ENCODE results near the gene HSPA12A.

HSPA12A gene

GRCh38 chr10:116663342-116663741, 79.0 kb downstream of the HSPA12A start:
- DNase-seq: no peak

GRCh38 chr10:116660860-116661259, 81.5 kb downstream of the HSPA12A start:
- DNase-seq: no peak

- DNase-seq: no peak
These were observed 83.2 kb downstream of the HSPA12A start for GRCh38 chr10:116659049-116659670.

GRCh38 chr10:116657863-116658551, 84.4 kb downstream of the HSPA12A start:
- DNase-seq: no peak

GRCh38 chr10:116656044-116656443, 86.3 kb downstream of the HSPA12A start:
- DNase-seq: no peak

GRCh38 chr10:116655568-116655967, 86.8 kb downstream of the HSPA12A start:
- DNase-seq: no peak

GRCh38 chr10:116654816-116655215, 87.5 kb downstream of the HSPA12A start:
- no peak for DNase-seq

GRCh38 chr10:116653885-116654284, 88.5 kb downstream of the HSPA12A start:
- DNase-seq: no peak

GRCh38 chr10:116648903-116649302, 93.5 kb downstream of the HSPA12A start:
- no peak for DNase-seq

GRCh38 chr10:116646502-116646901, 95.9 kb downstream of the HSPA12A start:
- no peak for DNase-seq

GRCh38 chr10:116637830-116638229, 104.5 kb downstream of the HSPA12A start:
- DNase-seq: no peak

GRCh38 chr10:116636976-116637375, 105.4 kb downstream of the HSPA12A start:
- no peak for DNase-seq

GRCh38 chr10:116636385-116636784, 106.0 kb downstream of the HSPA12A start:
- no peak for DNase-seq

GRCh38 chr10:116634126-116634975, 108.0 kb downstream of the HSPA12A start:
- DNase-seq: no peak

GRCh38 chr10:116633216-116633600, 109.2 kb downstream of the HSPA12A start:
- no peak for DNase-seq

GRCh38 chr10:116632596-116633215, 109.7 kb downstream of the HSPA12A start:
- no peak for DNase-seq

- DNase-seq: no peak
These were observed 110.5 kb downstream of the HSPA12A start for GRCh38 chr10:116631871-116632295.

GRCh38 chr10:116630020-116630419, 112.3 kb downstream of the HSPA12A start:
- no peak for DNase-seq

- no peak for DNase-seq
These were observed 113.0 kb downstream of the HSPA12A start for GRCh38 chr10:116629340-116629739.

- DNase-seq: no peak
These were observed 114.9 kb downstream of the HSPA12A start for GRCh38 chr10:116627386-116627933.

GRCh38 chr10:116626815-116627214, 115.6 kb downstream of the HSPA12A start:
- no peak for DNase-seq

GRCh38 chr10:116625845-116626244, 116.5 kb downstream of the HSPA12A start:
- DNase-seq: no peak

Data from stimulated activated CD4-positive, alpha-beta T cell treated with anti-CD3 and anti-CD28 coated beads, Interleukin-4, amount 100 ng/mL, for 1 hour (primary cell).